Measurements from ENCODE around the gene CAMK1D. TPM values are rescaled to one million over a fixed set of nuclear protein-coding genes. Genes with fewer than 3 reads are reported as not detected.

The CAMK1D gene
- total and polyA plus RNA-seq, 2 of the 4 experiments (the other 2 are of a cell fraction): 5.0 to 5.3 TPM

DNA sequence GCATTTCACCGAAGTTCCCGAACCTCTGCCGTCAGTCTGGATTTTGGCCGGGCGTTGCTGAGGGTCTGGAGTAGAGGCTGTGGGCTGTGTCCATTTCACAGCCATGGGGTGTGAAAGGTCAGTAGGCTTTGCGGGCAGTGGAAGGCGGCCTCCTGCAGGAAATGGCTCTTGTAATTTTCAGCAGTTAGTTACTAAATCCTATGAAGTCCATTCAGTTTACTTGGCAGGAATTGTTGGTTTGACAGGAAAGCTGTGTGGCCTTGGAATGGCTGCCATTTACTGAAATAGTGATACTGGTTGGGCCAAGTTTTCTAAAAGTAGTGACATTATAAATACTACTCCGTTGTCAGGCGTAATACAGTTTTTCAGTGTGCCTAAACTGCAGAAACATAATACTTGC is 348.4 kb downstream of the CAMK1D start:
- dilution Hi-C loops (cut with HindIII; ENCODE audit: low sequenced_read_pairs, unreplicated experiment) (no loop called here), in situ Hi-C loops (cut with MboI; ENCODE audit: low sequenced_read_pairs) (no loop called here), intact Hi-C loops (cut with micrococcal nuclease) (no loop called here)
- ATAC-seq (ENCODE audit: low read depth) (no peak), DNase-seq (no peak)
- Histone ChIP-seq H3K23ac (ENCODE audit: low read depth, low read length) (no peak overlapping the region), H2BK5ac (ENCODE audit: low read depth, low read length, poor library complexity, severe bottlenecking) (no peak overlapping the region), H3K4me1 (ENCODE audit: control insufficient read depth, insufficient read depth, low read length) (peaks cover 9% of the 10 kb centered on the region), H3K4me2 (ENCODE audit: low read depth, low read length) (no peak overlapping the region), H2AK9ac (replicated peaks; ENCODE audit: low read depth, low read length, poor library complexity) (no peak overlapping the region), H2BK120ac (ENCODE audit: low read depth, low read length) (no peak overlapping the region), H3K56ac (ENCODE audit: extremely low read depth, insufficient read depth, low read length) (no peak overlapping the region), H3K36me3 (ENCODE audit: control insufficient read depth, insufficient read depth, low read length) (no peaks in the 10 kb centered on the region), H4K20me1 (ENCODE audit: insufficient read depth, low read length) (no peaks in the 10 kb centered on the region), H3K27ac (ENCODE audit: insufficient read depth, low read length) (no peak overlapping the region), H3K4ac (ENCODE audit: low read depth, low read length) (no peak overlapping the region), H3K4me3 (ENCODE audit: insufficient read depth, low read depth, low read length) (no peak overlapping the region), H4K8ac (ENCODE audit: low read depth in 2 of 2, low read length in 2 of 2) (no peak overlapping the region), H2AFZ (replicated peaks; ENCODE audit: low read length, poor library complexity) (no peak overlapping the region), H3K14ac (replicated peaks; ENCODE audit: low read depth, low read length) (no peak overlapping the region), H3K27me3 (ENCODE audit: control insufficient read depth, insufficient read depth, low read length) (no peaks in the 10 kb centered on the region), H3K9me3 (ENCODE audit: control insufficient read depth, insufficient read depth, low read length) (no peaks in the 10 kb centered on the region), H2AK5ac (ENCODE audit: low read depth, low read length) (no peak overlapping the region), H4K5ac (ENCODE audit: low read depth, low read length) (no peak overlapping the region), H2BK20ac (ENCODE audit: low read depth, low read length) (no peak overlapping the region), H3K9ac (ENCODE audit: low read depth, low read length) (no peak overlapping the region), H3K18ac (ENCODE audit: low read depth, low read length) (no peak overlapping the region), H4K91ac (ENCODE audit: insufficient read depth, low read depth, low read length) (no peak overlapping the region), H2BK15ac (ENCODE audit: low read depth, low read length) (no peak overlapping the region), H3K79me1 (ENCODE audit: low read depth in 1 of 2, low read length in 2 of 2) (no peaks in the 10 kb centered on the region), H3K9me1 (ENCODE audit: insufficient read depth, low read length) (0 out of 2 replicates have a peak, but pooled peaks cover 5% of the 10 kb centered on the region)
- BruUV-seq (replicated peaks): no TSS peak
- ChIA-PET POLR2A (ENCODE audit: unreplicated experiment) (no interaction called here), CTCF (no interaction called here)
- no CpG with 5 or more reads among the region's 9 CpGs for WGBS, 2 experiments (ENCODE audit: extremely low coverage in 2 of 2, insufficient read length in 1 of 2)
- TF ChIP-seq MXI1 (IDR thresholded peaks at IDR 0.05; ENCODE audit: borderline replicate concordance, low read depth, low read length) (no peak), RFX5 (IDR thresholded peaks at IDR 0.05; ENCODE audit: low read depth, low read length) (no peak), CEBPB (IDR thresholded peaks at IDR 0.05; ENCODE audit: low read depth, low read length) (no peak)

Measured in IMR-90 (cell line).